Suppressor macrophage treated with lipopolysaccharide for 1 hour (primary cell): ENCODE measurements around the gene PCDHGA12.
A peak's percentile ranks its signal among the peaks of the same experiment; 100 is the strongest.

Source experiments
- DNase-seq, 3 donors: peaks; one replicate each; pipeline ENCODE4 v3.0.0-alpha.2; 2020 to 2022

The PCDHGA12 gene

DNA sequence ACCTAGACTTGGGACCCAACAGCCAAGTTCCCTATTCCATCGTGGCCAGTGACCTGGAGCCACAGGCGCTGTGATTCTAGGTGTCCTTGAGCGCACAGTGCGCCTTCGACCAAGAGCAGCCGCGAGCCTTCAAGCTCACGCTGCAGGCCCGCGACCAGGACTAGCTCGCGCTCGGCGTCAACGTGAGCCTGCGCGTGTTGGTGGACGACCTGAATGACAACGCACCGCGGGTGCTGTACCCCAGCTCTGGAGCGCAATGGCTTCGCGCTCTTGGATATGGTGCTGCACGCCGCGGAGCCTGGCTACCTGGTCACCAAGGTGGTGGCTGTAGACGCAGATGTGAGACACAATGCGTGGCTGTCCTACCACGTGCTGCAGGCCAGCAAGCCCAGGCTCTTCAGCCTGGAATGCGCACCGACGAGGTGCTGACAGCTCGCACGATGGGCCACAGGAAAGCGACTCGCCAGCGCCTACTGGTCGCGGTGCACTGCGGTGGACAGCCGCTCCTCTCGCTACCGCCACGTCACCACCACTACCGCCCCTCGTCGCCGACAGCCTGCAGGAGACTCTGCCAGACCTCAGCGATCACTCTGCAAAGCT, 11.4 kb downstream of the PCDHGA12 start:
- no peak for DNase-seq

DNA sequence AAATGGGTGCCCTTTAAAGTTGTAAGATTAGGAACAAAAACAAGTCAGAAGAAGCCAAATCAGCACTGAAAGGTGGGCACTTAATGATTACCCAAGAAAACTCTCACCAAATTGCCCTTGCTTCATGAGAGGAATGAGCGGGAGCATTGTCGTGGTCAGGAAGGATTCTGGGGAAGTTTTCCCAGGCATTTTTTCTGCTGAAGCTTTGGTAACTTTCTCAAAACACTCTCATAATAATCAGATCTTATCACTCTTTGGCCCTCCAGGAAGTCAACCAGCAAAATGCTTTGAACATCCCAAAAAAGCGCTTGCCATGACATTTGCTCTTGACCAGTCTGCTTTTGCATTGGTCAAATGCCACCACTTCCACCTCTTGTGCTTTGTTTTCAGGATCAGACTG, 35.0 kb downstream of the PCDHGA12 start:
- no peak for DNase-seq

DNA sequence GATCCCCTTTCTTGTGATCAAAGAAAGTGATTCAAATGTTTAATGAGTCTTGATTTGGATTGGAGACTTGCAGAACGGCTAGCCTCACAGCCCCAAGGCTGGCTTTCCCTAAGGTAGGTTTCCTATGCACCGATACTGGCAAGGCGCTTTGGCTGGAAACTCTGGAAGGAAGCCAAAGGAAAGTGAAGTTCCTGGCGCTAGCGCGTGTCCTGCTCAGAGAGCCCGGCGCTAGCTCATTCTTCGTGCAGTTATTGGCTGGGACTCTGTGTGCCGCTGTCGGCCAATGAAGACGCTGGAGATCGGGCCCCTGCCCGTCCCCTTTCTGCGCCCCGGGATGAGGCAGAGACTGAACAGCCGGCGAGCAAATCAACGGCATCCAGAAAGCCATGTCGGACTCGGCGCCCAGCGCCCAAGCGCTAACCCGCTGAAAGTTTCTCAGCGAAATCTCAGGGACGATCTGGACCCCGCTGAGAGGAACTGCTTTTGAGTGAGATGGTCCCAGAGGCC, 45.4 kb downstream of the PCDHGA12 start, which contains the start of gene PCDHGC3:
Gene PCDHGC3, plus strand, starts transcription at position 342 of the 507 bp plus-strand sequence. Its CDS starts 151 bp downstream, at position 493.
- DNase-seq, result peak; percentile 85 to 90 (median 87)

DNA sequence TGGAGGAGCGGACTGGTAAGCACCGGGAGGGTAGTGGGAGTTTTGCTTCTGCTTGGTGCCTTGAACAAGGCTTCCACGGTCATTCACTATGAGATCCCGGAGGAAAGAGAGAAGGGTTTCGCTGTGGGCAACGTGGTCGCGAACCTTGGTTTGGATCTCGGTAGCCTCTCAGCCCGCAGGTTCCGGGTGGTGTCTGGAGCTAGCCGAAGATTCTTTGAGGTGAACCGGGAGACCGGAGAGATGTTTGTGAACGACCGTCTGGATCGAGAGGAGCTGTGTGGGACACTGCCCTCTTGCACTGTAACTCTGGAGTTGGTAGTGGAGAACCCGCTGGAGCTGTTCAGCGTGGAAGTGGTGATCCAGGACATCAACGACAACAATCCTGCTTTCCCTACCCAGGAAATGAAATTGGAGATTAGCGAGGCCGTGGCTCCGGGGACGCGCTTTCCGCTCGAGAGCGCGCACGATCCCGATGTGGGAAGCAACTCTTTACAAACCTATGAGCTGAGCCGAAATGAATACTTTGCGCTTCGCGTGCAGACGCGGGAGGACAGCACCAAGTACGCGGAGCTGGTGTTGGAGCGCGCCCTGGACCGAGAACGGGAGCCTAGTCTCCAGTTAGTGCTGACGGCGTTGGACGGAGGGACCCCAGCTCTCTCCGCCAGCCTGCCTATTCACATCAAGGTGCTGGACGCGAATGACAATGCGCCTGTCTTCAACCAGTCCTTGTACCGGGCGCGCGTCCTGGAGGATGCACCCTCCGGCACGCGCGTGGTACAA, 46.0 kb downstream of the PCDHGA12 start:
- DNase-seq, result peak; percentile 34 to 61 (median 54)

GRCh38 chr5:141477044-141477575, 46.8 kb downstream of the PCDHGA12 start:
- DNase-seq, result no peak

DNA sequence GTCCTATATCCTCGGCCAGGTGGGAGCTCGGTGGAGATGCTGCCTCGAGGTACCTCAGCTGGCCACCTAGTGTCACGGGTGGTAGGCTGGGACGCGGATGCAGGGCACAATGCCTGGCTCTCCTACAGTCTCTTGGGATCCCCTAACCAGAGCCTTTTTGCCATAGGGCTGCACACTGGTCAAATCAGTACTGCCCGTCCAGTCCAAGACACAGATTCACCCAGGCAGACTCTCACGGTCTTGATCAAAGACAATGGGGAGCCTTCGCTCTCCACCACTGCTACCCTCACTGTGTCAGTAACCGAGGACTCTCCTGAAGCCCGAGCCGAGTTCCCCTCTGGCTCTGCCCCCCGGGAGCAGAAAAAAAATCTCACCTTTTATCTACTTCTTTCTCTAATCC, 47.5 kb downstream of the PCDHGA12 start:
- no peak for DNase-seq

DNA sequence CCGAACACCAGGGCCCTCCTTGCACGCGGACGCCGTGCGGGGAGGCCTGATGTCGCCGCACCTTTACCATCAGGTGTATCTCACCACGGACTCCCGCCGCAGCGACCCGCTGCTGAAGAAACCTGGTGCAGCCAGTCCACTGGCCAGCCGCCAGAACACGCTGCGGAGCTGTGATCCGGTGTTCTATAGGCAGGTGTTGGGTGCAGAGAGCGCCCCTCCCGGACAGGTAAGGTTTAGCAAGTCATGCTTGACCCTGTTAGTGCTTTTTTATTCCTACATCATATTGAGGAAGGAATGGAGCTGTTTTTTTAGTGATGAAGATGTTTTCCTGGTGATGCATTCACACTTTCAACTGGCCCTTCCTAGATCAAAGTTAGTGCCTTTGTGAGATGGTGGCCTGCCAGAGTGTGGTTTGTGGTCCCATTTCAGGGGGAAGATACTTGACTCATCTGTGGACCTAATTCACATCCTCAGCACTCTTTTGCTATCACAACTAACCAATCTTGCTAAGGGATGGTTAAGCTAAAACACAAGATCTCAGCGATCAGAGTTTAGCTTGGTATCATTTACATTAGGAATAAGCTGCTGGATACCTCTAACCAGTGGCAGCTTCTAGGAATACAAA, 48.1 kb downstream of the PCDHGA12 start:
- no peak for DNase-seq

- DNase-seq, result peak in 2 of 3 donors; percentile 23 to 42
Measured at GRCh38 chr5:141479776-141480175, 49.5 kb downstream of the PCDHGA12 start.
